ENCODE measurements around the gene RAB20. TPM values are rescaled to one million over a fixed set of nuclear protein-coding genes. Genes with fewer than 3 reads are reported as not detected.
A peak's percentile ranks its signal among the peaks of the same experiment; 100 is the strongest.

Gene RAB20
- total and polyA plus RNA-seq, 9 of the 15 experiments (the other 6 are each of a cell fraction or from before 2014, with no cell fraction given) = 0.62 to 9.2 (median 5.4) TPM

- no TSS peak for BruUV-seq (replicated peaks)
- 31% methylated on average over 14 of the region's 14 CpGs for WGBS (ENCODE audit: insufficient coverage, low coverage, missing lambda C conversion rate)
- in situ Hi-C loops (cut with MboI) (no loop called here), intact Hi-C loops (cut with micrococcal nuclease) (no loop called here)
- TF ChIP-seq POLR2H (tag; IDR thresholded peaks at IDR 0.05; ENCODE audit: low read depth) (no peak), DEAF1 (CRISPR knock-in tag; IDR thresholded peaks at IDR 0.05) (no peak), ZBTB33 (CRISPR knock-in tag; IDR thresholded peaks at IDR 0.05) (peak; percentile 90), ARID3B (CRISPR knock-in tag; IDR thresholded peaks at IDR 0.05; ENCODE audit: borderline replicate concordance) (no peak), ADNP (tag; IDR thresholded peaks at IDR 0.05) (no peak)
- TF ChIP-seq, protein P1, sequence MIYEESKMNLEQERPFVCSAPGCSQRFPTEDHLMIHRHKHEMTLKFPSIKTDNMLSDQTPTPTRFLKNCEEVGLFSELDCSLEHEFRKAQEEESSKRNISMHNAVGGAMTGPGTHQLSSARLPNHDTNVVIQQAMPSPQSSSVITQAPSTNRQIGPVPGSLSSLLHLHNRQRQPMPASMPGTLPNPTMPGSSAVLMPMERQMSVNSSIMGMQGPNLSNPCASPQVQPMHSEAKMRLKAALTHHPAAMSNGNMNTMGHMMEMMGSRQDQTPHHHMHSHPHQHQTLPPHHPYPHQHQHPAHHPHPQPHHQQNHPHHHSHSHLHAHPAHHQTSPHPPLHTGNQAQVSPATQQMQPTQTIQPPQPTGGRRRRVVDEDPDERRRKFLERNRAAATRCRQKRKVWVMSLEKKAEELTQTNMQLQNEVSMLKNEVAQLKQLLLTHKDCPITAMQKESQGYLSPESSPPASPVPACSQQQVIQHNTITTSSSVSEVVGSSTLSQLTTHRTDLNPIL (CRISPR knock-in tag; IDR thresholded peaks at IDR 0.05) = no peak
- Histone ChIP-seq H3K9me1 (ENCODE audit: control insufficient read depth, insufficient read depth, low read length) (no peaks in the 10 kb centered on the region), H3K36me3 (ENCODE audit: control insufficient read depth, insufficient read depth, low read length) (no peaks in the 10 kb centered on the region), H2AFZ (ENCODE audit: low read depth, low read length) (no peak overlapping the region), H3K9ac (ENCODE audit: insufficient read depth in 1 of 2, low read depth in 2 of 2, low read length in 2 of 2) (no peak overlapping the region), H3K9me3 (replicated peaks; ENCODE audit: control insufficient read depth, insufficient read depth, low read depth, low read length) (no peaks in the 10 kb centered on the region; the same call in 1 of the 2 replicates), H3K27me3 (ENCODE audit: control insufficient read depth in 2 of 2, insufficient read depth in 2 of 2, low read length in 2 of 2) (no peaks in the 10 kb centered on the region), H4K20me1 (replicated peaks; ENCODE audit: control insufficient read depth, insufficient read depth, low read length) (no peaks in the 10 kb centered on the region), H3K4me3 (no peak overlapping the region), H3K4me2 (ENCODE audit: insufficient read depth, low read length) (no peak overlapping the region), H3K79me2 (ENCODE audit: control insufficient read depth, insufficient read depth, low read length) (peaks cover 3% of the 10 kb centered on the region; the same call in 1 of the 3 replicates), H3K4me1 (replicated peaks in 1 of 2; ENCODE audit: control insufficient read depth in 2 of 2, insufficient read depth in 2 of 2, low read length in 2 of 2) (peaks cover 0 to 4% of the 10 kb centered on the region in 2 experiments; a peak in 1 of 5 replicates), H3K27ac (ENCODE audit: extremely low read depth, low read depth, low read length) (no peak overlapping the region)
- FAIRE-seq = no peak
- DNase-seq (ENCODE audit: extremely low read depth in 1 of 4, low spot score in 3 of 4) = peak in 1 of 4 experiments; percentile 18
- no peak for ATAC-seq
- ChIA-PET POLR2A (interaction anchor here (0.6 kb wide), 1 partner anchor 10 kb away, joined by 5 read pairs; no protein-coding TSS in a partner anchor), CTCF (ENCODE audit: low intra/inter-chr PET ratio) (no interaction called here)
These were observed 14.6 kb downstream of the RAB20 start for GRCh38 chr13:110546926-110547325.
